Tibial artery (tissue), 4 donors: ENCODE measurements around the gene LRRC8B.

Experiments
- DNase-seq, 2 donors: peaks; one replicate each; pipeline ENCODE4 v3.0.0-alpha.2; 2019
- H3K27ac ChIP-seq, 2 donors: fragments of 200-600 bp; sonication (generic) in 1 of 2; 1 replicate in 1 of 2; 2 replicates in 1 of 2; pipeline ENCODE4 v1.5.1; 2018 to 2019; ENCODE audit warnings: mild to moderate bottlenecking in 1 of 2
- H3K27me3 ChIP-seq, 2 donors: fragments of 200-600 bp; sonication (generic) in 1 of 2; one replicate each; pipeline versions ENCODE4 v1.5.1 to v1.6.0; 2016 to 2019
- H3K36me3 ChIP-seq, 3 donors: fragments of 200-600 bp; sonication (generic) in 2 of 3; one replicate each; pipeline ENCODE4 v1.5.1; 2016 to 2019; ENCODE audit warnings: mild to moderate bottlenecking in 2 of 3
- H3K4me1 ChIP-seq, 4 donors: fragments of 200-600 bp; sonication (generic) in 2 of 4; 1 replicate in 3 of 4; 2 replicates in 1 of 4; pipeline ENCODE4 v1.5.1; 2016 to 2019
- H3K4me3 ChIP-seq, 2 donors: fragments of 200-600 bp; sonication (generic) in 1 of 2; 1 replicate in 1 of 2; 2 replicates in 1 of 2; pipeline ENCODE4 v1.5.1; 2018 to 2019; ENCODE audit warnings: mild to moderate bottlenecking in 2 of 2
- H3K9me3 ChIP-seq, 3 donors: fragments of 200-600 bp; sonication (generic) in 1 of 3; one replicate each; pipeline ENCODE4 v1.5.1; 2016 to 2019
- intact Hi-C: fragments of 100-400 bp; cut with DNase I; formaldehyde crosslinking; loops from one replicate; pipeline ENCODE4 v1.15.0; 2023; ENCODE audit warnings: low total_unique reads
- TF ChIP-seq, protein P1 (sequence below), 2 experiments: fragments of 200-600 bp in 1 of 2; fragments of 450-650 bp in 1 of 2; IDR thresholded peaks; one replicate each; pipeline ENCODE4 v1.5.1; 2017 to 2019; ENCODE audit warnings: antibody characterized with exemption in 2 of 2, mild to moderate bottlenecking in 1 of 2, moderate library complexity in 1 of 2

The LRRC8B gene

DNA sequence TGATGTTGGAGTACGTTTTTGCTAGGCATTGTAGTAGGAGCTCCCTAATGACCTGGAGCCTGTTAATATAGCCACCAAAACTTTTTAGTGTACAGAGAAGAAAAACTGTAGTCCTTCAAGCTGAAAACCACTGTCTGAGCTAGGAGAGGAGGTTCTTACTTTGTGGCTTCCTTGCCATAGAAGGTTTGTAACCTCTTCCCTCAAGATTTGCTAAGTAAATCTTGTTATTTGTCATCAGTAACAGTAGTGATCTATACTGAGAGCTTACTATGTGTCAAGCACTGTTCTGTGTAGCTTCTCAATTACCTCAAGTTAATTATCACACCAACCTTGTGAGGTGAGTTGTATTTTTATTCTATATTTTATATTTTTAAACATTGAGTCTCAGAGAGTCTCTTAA is 87.1 kb downstream of the LRRC8B start:
- H3K9me3 ChIP-seq, result no peaks in the 10 kb centered on the region
- peaks cover 0 to 8% (median 4%) of the 10 kb centered on the region in 4 donors for H3K4me1 ChIP-seq
- no peak for DNase-seq
- H3K4me3 ChIP-seq, result no peak overlapping the region
- intact Hi-C loops, result no loop called here
- TF ChIP-seq, protein P1, sequence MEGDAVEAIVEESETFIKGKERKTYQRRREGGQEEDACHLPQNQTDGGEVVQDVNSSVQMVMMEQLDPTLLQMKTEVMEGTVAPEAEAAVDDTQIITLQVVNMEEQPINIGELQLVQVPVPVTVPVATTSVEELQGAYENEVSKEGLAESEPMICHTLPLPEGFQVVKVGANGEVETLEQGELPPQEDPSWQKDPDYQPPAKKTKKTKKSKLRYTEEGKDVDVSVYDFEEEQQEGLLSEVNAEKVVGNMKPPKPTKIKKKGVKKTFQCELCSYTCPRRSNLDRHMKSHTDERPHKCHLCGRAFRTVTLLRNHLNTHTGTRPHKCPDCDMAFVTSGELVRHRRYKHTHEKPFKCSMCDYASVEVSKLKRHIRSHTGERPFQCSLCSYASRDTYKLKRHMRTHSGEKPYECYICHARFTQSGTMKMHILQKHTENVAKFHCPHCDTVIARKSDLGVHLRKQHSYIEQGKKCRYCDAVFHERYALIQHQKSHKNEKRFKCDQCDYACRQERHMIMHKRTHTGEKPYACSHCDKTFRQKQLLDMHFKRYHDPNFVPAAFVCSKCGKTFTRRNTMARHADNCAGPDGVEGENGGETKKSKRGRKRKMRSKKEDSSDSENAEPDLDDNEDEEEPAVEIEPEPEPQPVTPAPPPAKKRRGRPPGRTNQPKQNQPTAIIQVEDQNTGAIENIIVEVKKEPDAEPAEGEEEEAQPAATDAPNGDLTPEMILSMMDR (IDR thresholded peaks at IDR 0.05), result no peak
- peaks cover 0 to 7% (median 0%) of the 10 kb centered on the region in 3 donors for H3K36me3 ChIP-seq
- H3K27ac ChIP-seq, result no peak overlapping the region
- no peaks in the 10 kb centered on the region for H3K27me3 ChIP-seq

DNA sequence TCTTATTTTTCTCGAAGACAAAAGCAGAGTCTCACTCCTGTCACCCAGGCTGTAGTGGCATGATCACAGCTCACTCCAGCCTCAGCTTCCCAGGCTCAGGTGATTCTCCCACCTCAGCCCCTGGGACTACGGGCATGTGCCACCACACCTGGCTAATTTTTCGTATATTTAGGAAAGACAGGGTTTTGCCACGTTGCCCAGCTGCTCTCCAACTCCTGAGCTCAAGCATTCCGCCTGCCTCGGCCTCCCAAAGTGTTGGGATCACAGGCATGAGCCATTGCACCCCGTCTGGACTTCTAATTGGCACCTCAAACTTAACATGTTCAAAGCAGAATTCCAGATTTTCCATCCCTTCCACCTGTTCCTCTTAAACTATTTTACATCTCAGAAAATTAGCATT is 89.3 kb downstream of the LRRC8B start:
- TF ChIP-seq, protein P1 (IDR thresholded peaks at IDR 0.05), result no peak
- no peak for DNase-seq
- Histone ChIP-seq H3K27ac (no peak overlapping the region), H3K9me3 (no peaks in the 10 kb centered on the region), H3K4me3 (no peak overlapping the region), H3K27me3 (no peaks in the 10 kb centered on the region), H3K4me1 (peaks cover 0 to 11% (median 4%) of the 10 kb centered on the region in 4 donors), H3K36me3 (peaks cover 0 to 7% (median 0%) of the 10 kb centered on the region in 3 donors)
- intact Hi-C loops, result no loop called here

- no peaks in the 10 kb centered on the region for H3K36me3 ChIP-seq
- no peaks in the 10 kb centered on the region for H3K27me3 ChIP-seq
- intact Hi-C loops, result no loop called here
- no peak overlapping the region for H3K4me3 ChIP-seq
- peaks cover 0 to 11% (median 4%) of the 10 kb centered on the region in 4 donors for H3K4me1 ChIP-seq
- no peaks in the 10 kb centered on the region for H3K9me3 ChIP-seq
- DNase-seq, result no peak
- no peak overlapping the region for H3K27ac ChIP-seq
- TF ChIP-seq, protein P1 (IDR thresholded peaks at IDR 0.05), result peak; percentile 10 to 27
Measured at GRCh38 chr1:89615676-89616598, 91.3 kb downstream of the LRRC8B start.

- peaks cover 0 to 11% (median 4%) of the 10 kb centered on the region in 4 donors for H3K4me1 ChIP-seq
- H3K36me3 ChIP-seq, result no peaks in the 10 kb centered on the region
- DNase-seq, result no peak
- intact Hi-C loops, result no loop called here
- H3K27ac ChIP-seq, result no peak overlapping the region
- TF ChIP-seq, protein P1 (IDR thresholded peaks at IDR 0.05), result no peak
- H3K4me3 ChIP-seq, result no peak overlapping the region
- H3K9me3 ChIP-seq, result no peaks in the 10 kb centered on the region
- no peaks in the 10 kb centered on the region for H3K27me3 ChIP-seq
Measured at GRCh38 chr1:89616844-89617627, 92.4 kb downstream of the LRRC8B start.

DNA sequence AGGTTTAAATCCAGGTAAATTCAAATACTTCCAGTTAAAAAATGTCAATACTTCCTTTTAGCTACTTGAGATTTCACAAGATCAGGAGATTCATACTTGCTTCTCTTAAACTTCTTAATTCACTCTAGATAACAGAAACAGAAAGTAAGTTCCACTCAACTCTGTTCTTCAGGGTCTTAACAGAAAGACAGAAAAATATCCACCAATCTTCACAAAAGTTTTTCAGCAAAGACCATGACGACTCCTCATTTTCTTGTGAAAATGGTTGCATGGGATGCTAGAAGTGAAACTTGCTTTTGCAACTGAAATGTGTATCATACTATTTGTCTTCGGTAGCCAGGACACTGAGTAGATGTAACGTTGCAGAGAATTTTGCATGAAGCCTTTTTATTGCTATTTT is 96.0 kb downstream of the LRRC8B start:
- DNase-seq, result no peak
- H3K27me3 ChIP-seq, result no peaks in the 10 kb centered on the region
- H3K36me3 ChIP-seq, result no peaks in the 10 kb centered on the region
- H3K9me3 ChIP-seq, result no peaks in the 10 kb centered on the region
- intact Hi-C loops, result no loop called here
- H3K4me3 ChIP-seq, result no peak overlapping the region
- TF ChIP-seq, protein P1 (IDR thresholded peaks at IDR 0.05), result no peak
- H3K4me1 ChIP-seq, result peaks cover 0 to 11% (median 4%) of the 10 kb centered on the region in 4 donors
- H3K27ac ChIP-seq, result no peak overlapping the region
